IMR-90 (cell line): Measurements from ENCODE around the gene USP43. TPM values are rescaled to one million over a fixed set of nuclear protein-coding genes. Genes with fewer than 3 reads are reported as not detected.

Source experiments
- ATAC-seq: fragments of 200-7000 bp; cut with Tn5 transposase; 2 replicates; pipeline ENCODE4 v1.9.1; 2020; ENCODE audit warnings: low read depth, mild to moderate bottlenecking, moderate library complexity
- BruUV-seq: library from RNA; stranded (reverse); fragments of 400-500 nt; replicated peaks from 2 replicates; lab custom pipeline; 2021; lab: Mats Ljungman, UMichigan
- CTCF ChIA-PET: fragments of 300-600 bp; formaldehyde crosslinking; extraction: SDS; loops from one replicate; lab custom pipeline; 2021; ENCODE audit warnings: antibody characterized with exemption; lab: Yijun Ruan, JAX
- POLR2A ChIA-PET: fragments of 300-600 bp; sonication (Branson Sonifier 250); formaldehyde crosslinking; loops from one replicate; lab custom pipeline; 2022; ENCODE audit warnings: antibody characterized with exemption; ENCODE audit not compliant: unreplicated experiment; lab: Charles Lee
- DNase-seq: peaks from one replicate; pipeline ENCODE4 v3.0.0; 2013
- H2AFZ ChIP-seq: replicated peaks from 2 replicates; pipeline ENCODE3; 2013; ENCODE audit warnings: low read length, mild to moderate bottlenecking; ENCODE audit not compliant: poor library complexity
- H2AK5ac ChIP-seq: 2 replicates; pipeline ENCODE4 v1.6.1; 2013; ENCODE audit warnings: low read depth, low read length, inconsistent platforms
- H2AK9ac ChIP-seq: replicated peaks from 2 replicates; pipeline ENCODE3; 2013; ENCODE audit warnings: mild to moderate bottlenecking, low read depth, low read length, moderate library complexity; ENCODE audit not compliant: poor library complexity
- H2BK120ac ChIP-seq: 2 replicates; pipeline ENCODE4 v1.6.1; 2013; ENCODE audit warnings: low read depth, low read length, inconsistent platforms
- H2BK15ac ChIP-seq: 3 replicates; pipeline ENCODE4 v1.6.1; 2013; ENCODE audit warnings: low read depth, low read length, inconsistent platforms
- H2BK20ac ChIP-seq: 2 replicates; pipeline ENCODE4 v1.6.1; 2013; ENCODE audit warnings: low read depth, mild to moderate bottlenecking, inconsistent platforms, low read length, moderate library complexity
- H2BK5ac ChIP-seq: 2 replicates; pipeline ENCODE4 v1.6.1; 2013; ENCODE audit warnings: mild to moderate bottlenecking, low read depth, low read length, inconsistent platforms; ENCODE audit not compliant: poor library complexity, severe bottlenecking
- H3K14ac ChIP-seq: replicated peaks from 2 replicates; pipeline ENCODE4 v1.6.1; 2013; ENCODE audit warnings: low read depth, low read length, inconsistent platforms
- H3K18ac ChIP-seq: 2 replicates; pipeline ENCODE4 v1.6.1; 2013; ENCODE audit warnings: low read depth, low read length, control low read depth
- H3K23ac ChIP-seq: 2 replicates; pipeline ENCODE4 v1.6.1; 2013; ENCODE audit warnings: low read depth, low read length, inconsistent platforms
- H3K27ac ChIP-seq: 2 replicates; pipeline ENCODE4 v1.5.1; 2013; ENCODE audit warnings: mild to moderate bottlenecking, control low read depth, low read length; ENCODE audit not compliant: insufficient read depth
- H3K27me3 ChIP-seq: 2 replicates; pipeline ENCODE4 v1.6.1; 2013; ENCODE audit warnings: low read length; ENCODE audit not compliant: control insufficient read depth, insufficient read depth
- H3K36me3 ChIP-seq: 2 replicates; pipeline ENCODE4 v1.6.1; 2013; ENCODE audit warnings: low read length, mixed read lengths; ENCODE audit not compliant: control insufficient read depth, insufficient read depth
- H3K4ac ChIP-seq: 2 replicates; pipeline ENCODE4 v1.6.1; 2013; ENCODE audit warnings: low read depth, low read length, inconsistent platforms
- H3K4me1 ChIP-seq: 2 replicates; pipeline ENCODE4 v1.6.1; 2013; ENCODE audit warnings: low read length, mixed read lengths; ENCODE audit not compliant: control insufficient read depth, insufficient read depth
- H3K4me2 ChIP-seq: 2 replicates; pipeline ENCODE4 v1.6.1; 2013; ENCODE audit warnings: low read depth, mild to moderate bottlenecking, control low read depth, low read length, moderate library complexity
- H3K4me3 ChIP-seq: 2 replicates; pipeline ENCODE4 v1.5.1; 2013; ENCODE audit warnings: low read depth, mild to moderate bottlenecking, control low read depth, low read length, moderate library complexity; ENCODE audit not compliant: insufficient read depth
- H3K56ac ChIP-seq: 2 replicates; pipeline ENCODE4 v1.6.1; 2013; ENCODE audit warnings: low read length, inconsistent platforms; ENCODE audit not compliant: insufficient read depth; ENCODE audit errors: extremely low read depth
- H3K79me1 ChIP-seq, 2 experiments: 2 replicates each; pipeline ENCODE4 v1.6.1; 2013; ENCODE audit warnings: low read length in 2 of 2, inconsistent platforms in 1 of 2, low read depth in 1 of 2
- H3K9ac ChIP-seq: 2 replicates; pipeline ENCODE4 v1.6.1; 2013; ENCODE audit warnings: low read depth, low read length, control low read depth
- H3K9me1 ChIP-seq: 2 replicates; pipeline ENCODE4 v1.6.1; 2013; ENCODE audit warnings: low read length, inconsistent platforms; ENCODE audit not compliant: insufficient read depth
- H3K9me3 ChIP-seq: 2 replicates; pipeline ENCODE4 v1.6.1; 2013; ENCODE audit warnings: low read length; ENCODE audit not compliant: control insufficient read depth, insufficient read depth
- H4K20me1 ChIP-seq: 2 replicates; pipeline ENCODE4 v1.6.1; 2013; ENCODE audit warnings: low read length, inconsistent platforms; ENCODE audit not compliant: insufficient read depth
- H4K5ac ChIP-seq: 2 replicates; pipeline ENCODE4 v1.6.1; 2013; ENCODE audit warnings: mild to moderate bottlenecking, low read depth, low read length, control low read depth
- H4K8ac ChIP-seq, 2 experiments: 2 replicates each; pipeline ENCODE4 v1.6.1; 2013; ENCODE audit warnings: low read depth in 2 of 2, low read length in 2 of 2, control low read depth in 1 of 2, inconsistent platforms in 1 of 2
- H4K91ac ChIP-seq: 2 replicates; pipeline ENCODE4 v1.6.1; 2013; ENCODE audit warnings: low read depth, low read length, inconsistent platforms; ENCODE audit not compliant: insufficient read depth
- BHLHE40 ChIP-seq: fragments of 150-350 bp; IDR thresholded peaks from 2 replicates; pipeline ENCODE4 v1.6.1; 2016; ENCODE audit warnings: mild to moderate bottlenecking, low read depth, low read length
- CEBPB ChIP-seq: IDR thresholded peaks from 2 replicates; pipeline ENCODE4 v1.6.1; 2012; ENCODE audit warnings: low read depth, low read length, improper control_type of control experiment
- CHD1 ChIP-seq: IDR thresholded peaks from 2 replicates; pipeline ENCODE4 v1.6.1; 2012; ENCODE audit warnings: low read depth, low read length, improper control_type of control experiment
- CTCF ChIP-seq: conservative IDR thresholded peaks from 2 replicates; pipeline ENCODE4 v1.5.1; 2012; ENCODE audit warnings: mild to moderate bottlenecking, low read depth, low read length, improper control_type of control experiment
- FOS ChIP-seq: fragments of 150-350 bp; IDR thresholded peaks from 2 replicates; pipeline ENCODE4 v1.6.1; 2016; ENCODE audit warnings: low read depth, low read length
- MAFK ChIP-seq: IDR thresholded peaks from 2 replicates; pipeline ENCODE4 v1.6.1; 2012; ENCODE audit warnings: low read depth, low read length, improper control_type of control experiment
- MAZ ChIP-seq: IDR thresholded peaks from 2 replicates; pipeline ENCODE4 v1.6.1; 2012; ENCODE audit warnings: low read depth, mild to moderate bottlenecking, low read length, improper control_type of control experiment, moderate library complexity, borderline replicate concordance
- MXI1 ChIP-seq: IDR thresholded peaks from 2 replicates; pipeline ENCODE4 v1.6.1; 2012; ENCODE audit warnings: low read depth, mild to moderate bottlenecking, low read length, moderate library complexity, borderline replicate concordance
- NFE2L2 ChIP-seq: fragments of 150-350 bp; IDR thresholded peaks from 2 replicates; pipeline ENCODE4 v1.6.1; 2016; ENCODE audit warnings: low read depth, mild to moderate bottlenecking, low read length
- POLR2A ChIP-seq: IDR thresholded peaks from 2 replicates; pipeline ENCODE4 v1.6.1; 2012; ENCODE audit warnings: mild to moderate bottlenecking, low read depth, low read length
- RAD21 ChIP-seq: IDR thresholded peaks from 2 replicates; pipeline ENCODE4 v1.6.1; 2012; ENCODE audit warnings: low read length, improper control_type of control experiment
- RCOR1 ChIP-seq: IDR thresholded peaks from 2 replicates; pipeline ENCODE4 v1.6.1; 2012; ENCODE audit warnings: mild to moderate bottlenecking, low read length, improper control_type of control experiment; ENCODE audit not compliant: insufficient replicate concordance
- RFX5 ChIP-seq: IDR thresholded peaks from 2 replicates; pipeline ENCODE4 v1.8.0; 2012; ENCODE audit warnings: low read depth, mild to moderate bottlenecking, low read length, moderate library complexity
- SMC3 ChIP-seq: fragments of 150-350 bp; IDR thresholded peaks from 2 replicates; pipeline ENCODE4 v1.6.1; 2016; ENCODE audit warnings: low read depth, mild to moderate bottlenecking, antibody characterized with exemption, low read length, moderate library complexity
- USF2 ChIP-seq: fragments of 150-350 bp; IDR thresholded peaks from 2 replicates; pipeline ENCODE4 v1.6.1; 2017; ENCODE audit warnings: mild to moderate bottlenecking, antibody characterized with exemption, low read length, low read depth
- WGBS, 2 experiments: methylation state at CpG; one replicate each; pipeline versions ENCODE4 v1.1.5 to v1.1.7; 2013; ENCODE audit warnings: missing lambda C conversion rate in 2 of 2; ENCODE audit not compliant: insufficient read length in 1 of 2; ENCODE audit errors: extremely low coverage in 2 of 2; 5-methylcytosine and 5-hydroxymethylcytosine counted together
- dilution Hi-C: fragments of 300-500 bp; cut with HindIII; formaldehyde crosslinking; loops from one replicate; pipeline ENCODE4 v1.14.3; 2018; ENCODE audit warnings: low sequenced_read_pairs; ENCODE audit not compliant: unreplicated experiment
- in situ Hi-C: fragments of 300-500 bp; cut with MboI; formaldehyde crosslinking; loops from 3 replicates; pipeline ENCODE4 v1.14.3; 2019; ENCODE audit warnings: low sequenced_read_pairs, inconsistent platforms, mixed read lengths
- intact Hi-C: fragments of 100-400 bp; cut with micrococcal nuclease; formaldehyde crosslinking; loops from 2 replicates; pipeline ENCODE4 v1.10.0; 2022
- polyA plus RNA-seq, 3 experiments: library from polyadenylated mRNA; depleted of rRNA; stranded (reverse); fragments of >200 nt; gene quantifications; 2 replicates each; pipeline ENCODE4 v1.2.3, GENCODE V29; 2012; ENCODE audit warnings: low replicate concordance in 1 of 3
- total RNA-seq: library from RNA; depleted of rRNA; stranded (reverse); fragments of >200 nt; gene quantifications from 2 replicates; pipeline ENCODE4 v1.2.3, GENCODE V29; 2012

Gene USP43
- total and polyA plus RNA-seq, 2 of the 4 experiments (the other 2 are of a cell fraction): not detected

- Histone ChIP-seq H3K4me2 (no peak overlapping the region), H4K91ac (no peak overlapping the region), H3K27ac (no peak overlapping the region), H2AK9ac (no peak overlapping the region), H3K14ac (no peak overlapping the region), H3K79me1 (no peaks in the 10 kb centered on the region), H4K8ac (no peak overlapping the region), H2BK20ac (no peak overlapping the region), H2BK5ac (no peak overlapping the region), H2BK120ac (no peak overlapping the region), H3K23ac (no peak overlapping the region), H3K9ac (no peak overlapping the region), H3K4me3 (no peak overlapping the region), H4K20me1 (no peaks in the 10 kb centered on the region), H3K27me3 (no peaks in the 10 kb centered on the region; the same call in 1 of the 2 replicates), H3K9me1 (no peaks in the 10 kb centered on the region), H3K9me3 (no peaks in the 10 kb centered on the region), H3K18ac (no peak overlapping the region), H3K4me1 (no peaks in the 10 kb centered on the region), H2BK15ac (no peak overlapping the region), H2AK5ac (no peak overlapping the region), H2AFZ (no peak overlapping the region), H3K36me3 (no peaks in the 10 kb centered on the region), H3K56ac (no peak overlapping the region), H4K5ac (no peak overlapping the region), H3K4ac (no peak overlapping the region)
- TF ChIP-seq NFE2L2 (no peak), BHLHE40 (no peak), RAD21 (no peak), RFX5 (no peak), POLR2A (no peak), MAZ (no peak), FOS (no peak), USF2 (no peak), CEBPB (no peak), SMC3 (no peak), CTCF (no peak), MAFK (no peak), CHD1 (no peak), MXI1 (no peak), RCOR1 (no peak)
- DNase-seq: no peak
- WGBS, 2 experiments: 29% methylated on average over 1 of the region's 5 CpGs; no CpG with 5 or more reads in 1 of the 2 experiments
- dilution Hi-C loops: no loop called here
- ChIA-PET POLR2A (no interaction called here), CTCF (no interaction called here)
- no peak for ATAC-seq
- in situ Hi-C loops: no loop called here
- no TSS peak for BruUV-seq
- intact Hi-C loops: no loop called here
Measured at GRCh38 chr17:9766970-9767369, 121.7 kb downstream of the USP43 start.
